HG02943 (cell line): ENCODE results near the gene DLK1.

ENCODE experiments used
- ATAC-seq: cut with Tn5 transposase; IDR thresholded peaks from one replicate; pipeline ENCODE4 v1.9.1; 2021; ENCODE audit warnings: mild to moderate bottlenecking, low read depth, moderate library complexity; ENCODE audit not compliant: unreplicated experiment

The DLK1 gene

DNA sequence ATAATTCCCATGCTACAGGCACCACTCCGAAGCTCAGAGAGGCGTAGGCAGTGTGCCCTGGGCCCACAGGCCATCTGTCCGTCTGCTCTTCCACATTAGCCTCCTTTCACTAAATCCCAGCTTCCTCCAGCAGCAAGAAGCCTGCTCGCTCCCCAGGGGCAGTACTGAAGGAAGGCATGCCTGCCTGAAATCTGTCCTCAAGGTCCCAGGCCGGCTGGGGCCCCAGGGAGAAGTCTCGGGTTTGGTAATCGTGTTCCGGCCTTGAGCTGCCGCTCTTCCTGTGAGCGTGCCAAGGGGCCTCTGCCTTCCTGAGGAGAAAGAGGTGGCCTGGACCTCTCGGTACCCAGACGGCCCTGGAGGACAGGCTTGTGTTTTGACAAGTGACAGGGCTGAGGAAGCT lies 15.2 kb upstream of the DLK1 start:
- no peak for ATAC-seq

GRCh38 chr14:100712490-100712889 lies 14.2 kb upstream of the DLK1 start:
- no peak for ATAC-seq

DNA sequence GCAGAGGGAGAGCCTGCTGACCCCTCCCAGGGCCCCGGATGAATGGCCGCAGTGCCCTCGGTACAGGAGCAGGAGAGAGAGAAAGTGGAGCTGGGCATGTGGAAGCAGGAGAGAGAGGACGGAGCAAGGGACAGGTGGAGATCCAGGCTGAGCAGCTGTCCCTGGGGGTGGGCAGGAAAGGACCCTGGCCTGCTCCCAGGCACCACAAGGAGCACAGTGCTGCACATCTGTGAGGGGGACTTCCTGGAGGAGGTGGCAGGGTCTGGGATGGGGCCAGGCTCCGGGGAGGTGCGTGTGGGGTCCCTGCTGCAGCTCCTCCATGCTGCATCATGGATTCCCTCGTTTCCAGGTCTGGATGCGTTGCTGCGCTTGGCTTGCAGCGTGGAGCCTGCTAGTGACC lies 13.0 kb upstream of the DLK1 start:
- no peak for ATAC-seq

DNA sequence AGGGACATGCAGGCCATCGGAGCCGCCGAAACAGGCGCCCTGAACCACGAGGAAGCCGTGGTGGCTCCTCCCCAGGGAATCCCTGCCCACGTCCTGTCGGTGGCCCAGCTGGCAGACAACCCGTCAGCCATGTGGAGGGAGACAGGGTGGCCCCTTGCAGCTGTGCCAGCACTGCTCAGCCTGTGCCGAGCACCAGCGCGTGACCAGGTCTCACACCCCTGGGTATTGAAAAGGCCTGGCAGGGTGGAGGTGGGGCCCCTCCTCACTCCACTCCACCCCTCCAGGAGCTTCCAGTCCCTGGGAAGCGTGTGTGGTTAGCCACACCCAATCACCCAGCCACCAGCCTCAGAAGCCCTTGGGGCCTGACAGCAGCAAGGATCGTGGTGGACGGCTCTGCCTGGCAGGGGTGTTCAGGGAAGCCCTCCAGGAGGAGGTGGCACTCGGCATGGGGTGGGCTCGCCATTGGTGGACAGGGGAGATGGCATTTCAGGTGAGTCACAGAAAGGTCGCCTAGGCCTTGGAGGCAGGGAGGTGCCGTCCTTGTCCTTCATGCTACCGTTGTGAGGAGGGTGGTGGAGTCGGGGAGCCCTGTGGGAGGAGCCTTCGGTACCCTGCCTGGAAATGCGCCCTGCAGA lies 12.3 kb upstream of the DLK1 start:
- ATAC-seq, result no peak

- ATAC-seq, result no peak
Measured at GRCh38 chr14:100715332-100715731, 11.4 kb upstream of the DLK1 start.

DNA sequence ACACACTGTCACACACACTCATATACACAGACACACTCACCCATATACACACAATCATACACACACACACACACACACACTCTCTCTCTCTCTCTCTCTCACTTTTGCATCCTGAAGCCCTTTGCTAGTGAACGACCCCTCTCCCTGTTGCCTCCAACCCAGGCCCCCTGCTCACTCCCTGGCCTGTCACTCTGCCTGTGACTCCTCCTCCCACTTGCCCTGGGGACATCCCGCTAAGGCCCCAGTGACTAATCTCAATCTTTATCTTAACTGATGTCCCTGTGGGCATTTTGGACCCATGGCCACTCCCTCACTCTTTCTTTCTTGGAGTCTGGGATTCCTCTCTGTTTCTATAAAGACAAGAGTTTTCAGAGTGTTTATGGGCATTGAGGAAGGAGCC lies 10.9 kb upstream of the DLK1 start:
- no peak for ATAC-seq

DNA sequence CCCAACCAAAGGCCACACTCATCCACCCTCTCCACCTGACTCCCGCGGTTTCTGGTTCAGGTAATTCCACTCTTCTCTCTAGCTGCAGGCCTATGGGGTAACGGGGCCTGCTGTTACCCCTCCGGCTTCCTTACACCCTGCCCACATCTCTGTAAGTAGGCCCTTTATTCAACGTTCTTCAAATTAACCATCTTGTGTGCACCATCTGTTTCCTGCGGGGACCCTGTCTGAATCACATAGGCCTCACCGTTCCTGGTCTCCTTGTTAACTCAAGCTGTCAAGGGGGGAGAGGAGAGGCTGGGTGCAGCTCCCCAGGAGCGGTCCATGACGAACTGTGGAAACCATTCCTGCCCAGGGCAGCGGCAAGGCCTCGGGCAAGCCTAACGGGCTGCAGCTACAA lies 9.3 kb upstream of the DLK1 start:
- ATAC-seq, result no peak

DNA sequence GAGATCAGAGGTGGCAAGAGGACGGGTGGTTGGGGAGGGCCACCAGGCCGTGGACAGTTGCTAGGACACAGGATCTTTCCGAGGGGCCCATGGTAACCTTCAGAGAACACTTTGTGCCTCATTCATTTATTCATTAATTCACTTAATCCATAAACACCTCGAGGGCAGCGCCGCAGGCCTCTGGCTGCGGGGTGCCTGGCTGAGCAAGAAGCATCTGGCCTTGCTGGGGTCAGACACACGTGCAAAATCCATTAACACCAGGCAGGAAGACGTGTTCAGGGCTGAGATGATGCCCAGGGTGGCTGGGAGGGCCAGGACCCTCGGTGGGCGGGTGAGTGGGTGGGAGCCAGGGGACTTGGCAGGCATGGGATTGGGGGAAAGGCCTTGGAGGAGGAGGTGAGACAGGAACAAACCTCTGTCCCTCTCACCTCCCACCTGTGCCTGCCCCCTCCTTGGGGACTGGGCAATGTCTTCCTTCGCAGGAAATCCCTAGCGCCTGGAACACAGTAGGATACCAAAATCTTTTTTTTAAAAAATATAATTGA lies 6.6 kb upstream of the DLK1 start:
- ATAC-seq, result no peak

DNA sequence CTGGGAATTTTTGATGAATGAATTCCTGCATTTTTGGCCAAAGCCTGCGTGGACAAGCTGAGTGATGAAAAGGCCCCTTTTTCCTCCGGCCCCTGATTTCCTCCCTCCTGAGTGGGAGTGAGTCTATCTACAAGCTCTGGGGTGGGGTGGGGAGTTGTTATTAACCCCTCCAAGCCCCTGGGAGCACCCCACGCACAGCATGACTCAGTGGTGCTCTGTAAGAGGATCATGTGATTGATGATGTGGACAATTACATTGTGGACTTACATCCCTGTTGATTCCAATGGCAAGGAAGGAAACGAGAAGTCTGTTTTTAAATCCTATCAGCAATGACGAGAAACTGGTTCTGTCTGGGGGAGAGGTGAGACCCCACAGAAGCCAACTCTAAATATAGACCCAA lies 5.1 kb upstream of the DLK1 start:
- no peak for ATAC-seq

DNA sequence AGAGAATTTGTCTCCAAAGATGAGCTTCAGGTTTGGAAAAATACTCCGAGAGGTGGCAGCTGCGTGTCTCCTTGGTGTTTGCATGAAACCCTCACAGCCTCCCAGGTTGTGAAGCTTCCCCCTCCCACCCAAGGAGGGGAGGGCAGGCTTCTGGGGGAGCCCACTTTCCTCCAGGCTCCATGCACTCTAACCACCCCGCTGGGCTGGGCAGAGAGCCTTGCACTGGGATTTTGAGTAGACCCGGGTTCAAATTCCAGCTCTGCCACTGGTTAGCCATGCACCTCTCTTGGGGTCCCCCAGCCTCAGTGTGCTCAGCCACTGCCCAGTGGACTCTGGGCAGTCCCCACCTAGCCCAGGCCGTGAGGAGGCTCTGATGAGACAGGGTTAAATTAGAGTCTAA lies 4.3 kb upstream of the DLK1 start:
- ATAC-seq, result no peak

DNA sequence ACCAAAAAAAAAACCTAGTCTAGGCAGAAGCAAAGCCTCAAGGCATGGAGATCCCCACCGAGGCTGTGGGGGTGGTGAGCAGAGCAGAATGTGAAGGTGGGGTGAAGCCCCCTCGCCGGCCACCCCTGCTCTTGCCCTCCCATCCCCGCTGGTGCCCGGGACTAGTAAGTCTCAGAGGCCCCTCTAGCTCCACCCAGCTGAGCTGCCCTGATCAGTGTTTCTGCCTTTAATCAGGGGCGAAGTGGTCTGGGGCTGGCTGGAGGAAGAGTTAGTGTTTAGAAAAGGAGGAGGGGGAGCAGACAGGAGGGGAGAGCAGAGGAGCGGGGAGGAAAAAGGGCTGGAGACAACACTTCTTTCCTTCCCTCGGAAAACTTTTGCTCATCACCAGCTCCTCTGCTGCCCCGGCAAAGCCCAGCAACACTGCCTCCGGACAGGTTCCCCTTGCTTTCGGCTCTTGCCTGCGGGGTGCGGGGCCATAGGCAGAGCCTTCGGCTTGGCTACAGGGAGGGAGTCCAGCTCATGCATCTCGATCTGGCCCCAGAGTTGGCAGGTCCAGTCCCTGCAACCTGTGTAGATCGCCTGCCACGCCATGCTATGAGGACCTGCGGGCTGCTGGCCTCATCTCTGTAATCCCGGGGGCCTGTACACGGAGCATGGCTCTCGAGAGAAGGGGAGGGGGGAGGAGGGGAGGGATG lies 3.4 kb upstream of the DLK1 start:
- ATAC-seq, result no peak

DNA sequence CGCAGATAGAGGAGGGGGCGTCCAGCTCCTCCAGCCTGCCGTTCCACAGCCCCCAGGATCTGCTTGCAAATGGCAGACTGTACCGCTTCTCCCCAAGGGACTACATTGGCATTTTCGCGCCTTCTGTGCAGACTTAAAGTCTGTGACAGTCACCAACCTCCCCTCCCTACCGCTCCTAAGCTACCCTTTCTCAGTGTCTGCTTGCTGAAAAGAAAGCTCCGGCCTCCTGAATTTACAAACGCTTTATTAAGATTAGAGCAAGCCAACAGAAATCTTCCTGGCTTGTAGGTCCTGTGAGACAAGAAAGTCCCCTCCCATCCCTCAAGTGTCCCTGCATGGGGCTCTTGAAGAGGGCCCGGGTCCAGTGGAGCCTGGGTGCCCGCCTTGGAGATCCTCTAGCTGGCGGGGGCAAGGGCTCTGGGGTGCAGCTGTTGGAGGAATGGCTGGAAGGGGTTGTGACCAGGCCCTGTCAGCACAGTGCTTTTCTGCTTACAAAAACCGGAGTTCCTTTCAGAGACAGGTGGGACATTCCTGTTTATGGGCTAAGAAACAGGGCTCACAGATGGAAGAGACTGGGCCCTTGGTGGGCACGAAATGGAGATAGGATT lies 2.8 kb upstream of the DLK1 start:
- no peak for ATAC-seq

DNA sequence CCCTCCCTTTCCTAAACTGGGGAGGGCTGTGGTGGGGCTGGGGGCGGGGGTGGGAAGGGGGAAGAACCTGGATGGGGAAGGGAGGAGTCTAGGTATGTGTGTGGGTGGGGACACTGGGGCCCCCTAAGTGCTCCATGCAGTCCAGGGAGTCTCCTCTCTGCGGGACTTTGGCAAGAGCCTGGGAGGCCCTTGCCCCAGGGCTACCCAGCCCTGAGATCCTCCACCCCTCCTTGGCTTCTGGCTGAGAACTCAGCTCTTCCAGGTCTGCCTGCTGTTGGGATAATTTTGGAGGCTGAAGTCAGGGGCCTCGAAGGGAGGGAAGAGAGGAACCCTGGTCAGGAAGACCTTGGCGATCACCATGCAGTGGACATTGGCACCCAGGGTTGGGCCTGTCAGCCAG lies 2.2 kb upstream of the DLK1 start:
- no peak for ATAC-seq

DNA sequence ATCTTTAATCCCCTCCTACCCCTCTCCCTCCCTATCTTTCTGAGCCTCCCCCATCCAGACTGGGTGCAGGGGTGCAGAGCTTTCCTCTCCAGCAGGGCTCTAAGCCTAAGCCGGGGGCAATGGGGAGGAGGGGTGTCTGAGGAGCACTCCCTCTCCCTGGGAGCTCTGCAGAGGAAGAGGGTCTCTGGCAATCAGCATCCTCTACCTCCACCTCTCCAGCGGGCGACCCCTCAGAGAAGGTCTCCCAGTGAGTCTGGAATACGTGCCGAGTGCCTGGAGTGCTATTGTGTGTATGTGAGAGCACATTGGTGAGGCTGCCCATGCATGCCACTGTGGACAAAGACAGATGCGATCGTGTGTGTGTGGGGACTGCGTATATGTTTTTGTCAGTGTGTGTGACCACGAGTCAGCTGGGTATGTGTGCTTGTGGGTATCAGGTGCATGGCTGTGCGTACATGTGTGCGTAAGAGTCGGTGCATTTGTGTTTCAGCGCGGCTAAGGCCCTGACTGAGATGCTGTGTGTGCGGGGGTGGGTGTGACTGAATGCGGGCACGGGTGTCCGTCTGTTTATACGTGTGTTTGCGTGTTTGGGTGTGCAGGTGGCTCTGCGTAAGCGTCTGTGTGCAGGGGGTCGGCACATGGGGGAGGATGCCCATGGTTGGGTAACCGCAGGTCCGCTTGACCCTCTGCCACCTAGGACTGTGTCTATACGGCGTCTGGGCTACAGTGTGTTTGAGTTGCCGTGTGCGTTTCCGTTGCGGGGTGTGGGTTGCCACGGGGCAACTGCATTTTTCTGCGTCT lies 905 bp upstream of the DLK1 start:
- no peak for ATAC-seq

DNA sequence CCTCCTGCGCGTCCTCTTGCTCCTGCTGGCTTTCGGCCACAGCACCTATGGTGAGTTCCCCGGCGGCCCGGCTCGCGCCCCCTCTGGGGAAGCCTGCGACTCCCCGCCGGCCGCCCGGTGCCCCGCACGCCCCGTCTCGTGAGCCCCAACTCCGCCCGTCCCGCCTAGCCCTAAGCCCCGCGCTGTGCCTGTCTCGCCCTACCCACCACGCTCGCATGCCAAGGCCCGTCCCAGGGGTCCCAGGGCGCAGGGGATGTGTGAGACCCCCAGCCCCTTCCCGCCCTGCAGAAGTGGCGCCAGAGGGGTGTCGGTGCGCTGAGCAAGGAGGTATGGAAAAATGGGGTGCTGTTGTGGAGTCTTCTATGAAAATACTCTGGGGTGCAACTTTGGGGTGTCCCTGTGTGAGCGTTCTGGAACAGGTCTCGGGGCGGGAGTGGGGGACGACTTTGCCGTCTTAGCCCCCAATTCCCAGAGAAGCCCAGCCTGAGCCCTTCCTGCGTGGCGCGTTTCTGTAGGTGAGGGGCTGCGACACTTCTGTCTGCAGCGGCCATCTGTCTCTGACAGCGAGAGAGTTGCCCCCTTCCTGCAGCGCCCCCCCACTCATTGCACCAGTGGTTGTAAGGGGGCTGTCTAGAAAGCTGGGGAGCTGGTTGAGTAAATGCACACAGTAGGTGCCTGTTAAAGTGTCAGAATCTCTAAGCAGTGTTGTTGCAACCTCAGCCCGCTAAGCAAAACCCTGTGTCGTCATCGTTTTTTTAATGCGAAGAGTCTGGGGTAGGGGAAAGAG lies 587 bp downstream of the DLK1 start:
- ATAC-seq, result no peak

DNA sequence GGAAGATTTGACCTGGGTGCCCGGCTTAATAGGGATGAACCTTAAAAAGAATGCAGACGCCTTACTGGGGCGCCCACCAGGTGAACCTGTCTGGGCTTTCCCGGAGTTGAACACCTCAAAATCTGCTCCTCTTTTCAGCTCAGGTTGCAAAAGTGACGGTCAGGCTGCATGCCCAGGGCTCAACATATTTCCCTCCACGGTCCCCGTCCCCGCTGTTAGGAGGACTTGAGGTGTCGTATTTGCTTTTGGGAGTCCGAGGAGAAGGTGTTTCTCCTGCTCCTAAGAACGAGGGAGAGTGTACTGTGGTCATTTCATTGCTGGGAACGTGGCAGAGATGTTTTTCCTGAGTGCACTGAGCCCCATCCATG lies 1.2 kb downstream of the DLK1 start:
- ATAC-seq, result no peak

- no peak for ATAC-seq
Measured at GRCh38 chr14:100728962-100729361, 2.3 kb downstream of the DLK1 start.

DNA sequence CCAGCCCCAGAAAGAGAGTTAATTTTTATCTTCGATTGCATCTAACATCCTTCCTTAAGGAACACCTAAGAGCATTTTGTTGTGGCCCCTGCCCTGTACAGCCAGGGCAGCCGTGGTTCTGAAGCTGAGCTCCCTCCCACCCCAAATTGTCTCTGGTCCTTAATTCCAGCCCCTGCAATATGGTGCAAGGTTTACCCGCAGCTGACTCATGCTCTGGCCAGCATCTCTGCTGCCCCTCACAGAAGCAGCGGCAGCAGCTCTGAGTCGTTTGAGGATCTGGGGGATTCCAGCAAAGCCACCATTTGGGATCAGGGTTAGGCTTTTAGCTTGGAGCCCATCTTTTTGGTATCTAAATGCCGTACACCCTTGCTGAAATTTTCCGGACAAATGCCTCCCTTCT lies 3.3 kb downstream of the DLK1 start:
- no peak for ATAC-seq

DNA sequence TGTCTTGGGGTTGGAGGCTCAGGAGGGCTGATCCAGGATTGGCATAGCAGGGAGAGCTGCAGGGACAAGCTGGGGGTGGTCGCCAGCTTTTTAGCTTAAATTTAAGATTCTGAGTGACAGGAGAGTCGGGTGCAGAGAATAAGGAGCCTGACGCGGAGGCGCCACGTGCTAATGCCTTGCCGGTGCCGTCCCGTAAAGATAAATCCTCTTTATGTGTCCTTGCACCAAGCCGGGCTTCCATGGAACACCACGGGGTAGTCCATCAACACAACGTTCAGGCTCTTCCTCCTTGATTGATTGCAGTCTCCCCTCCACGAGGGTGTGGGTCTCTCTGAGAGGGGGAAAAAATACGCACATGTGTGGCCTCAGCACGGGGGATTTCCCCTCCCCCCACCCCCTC lies 3.9 kb downstream of the DLK1 start:
- no peak for ATAC-seq

- ATAC-seq, result no peak
Measured at GRCh38 chr14:100731011-100731670, 4.4 kb downstream of the DLK1 start.
